Measurements from ENCODE around the gene ARPC5.
"Not testable (repeated sequence)": the region's sequence is repeated elsewhere in the genome, so short reads cannot be mapped to it uniquely, and the experiment has no call there.

ARPC5 gene

DNA sequence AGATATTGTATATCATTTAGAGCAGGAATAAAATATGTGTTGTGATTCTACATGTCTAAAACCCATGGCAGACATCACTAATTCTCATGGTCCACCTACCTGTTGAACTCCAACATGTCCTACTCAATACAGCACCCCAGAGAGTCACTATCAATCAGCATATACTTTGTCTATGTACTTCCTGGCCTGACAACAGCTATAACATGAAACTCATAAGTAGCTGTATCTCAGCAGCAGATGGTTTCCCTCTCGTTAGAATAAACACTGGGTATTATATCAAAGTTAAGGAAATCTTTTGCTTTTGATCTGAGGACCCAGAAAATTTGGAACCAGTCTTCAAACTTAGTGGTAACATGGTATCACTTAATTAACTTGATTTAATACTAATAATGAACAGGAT is 15.8 kb downstream of the ARPC5 start:
- in situ Hi-C loops (cut with MboI; ENCODE audit: low sequenced_read_pairs) = loop anchor here (10.0 kb wide), 1 partner anchor 335 kb away; no protein-coding TSS in a partner anchor

DNA sequence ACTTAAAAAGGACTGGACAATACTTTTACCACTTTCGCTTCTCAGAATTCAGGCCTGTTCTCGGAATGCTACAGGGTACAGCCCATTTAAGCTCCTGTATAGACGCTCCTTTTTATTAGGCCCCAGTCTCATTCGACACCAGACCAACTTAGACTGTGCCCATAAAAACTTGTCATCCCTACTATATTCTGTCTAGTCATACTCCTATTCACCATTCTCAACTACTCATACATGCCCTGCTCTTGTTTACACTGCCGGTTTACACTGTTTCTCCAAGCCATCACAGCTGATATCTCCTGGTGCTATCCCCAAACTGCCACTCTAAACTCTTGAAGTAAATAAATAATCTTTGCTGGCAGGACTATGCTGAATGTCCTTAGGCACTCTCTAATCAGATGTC is 17.4 kb downstream of the ARPC5 start:
- in situ Hi-C loops (cut with MboI; ENCODE audit: low sequenced_read_pairs) = not testable (repeated sequence)

DNA sequence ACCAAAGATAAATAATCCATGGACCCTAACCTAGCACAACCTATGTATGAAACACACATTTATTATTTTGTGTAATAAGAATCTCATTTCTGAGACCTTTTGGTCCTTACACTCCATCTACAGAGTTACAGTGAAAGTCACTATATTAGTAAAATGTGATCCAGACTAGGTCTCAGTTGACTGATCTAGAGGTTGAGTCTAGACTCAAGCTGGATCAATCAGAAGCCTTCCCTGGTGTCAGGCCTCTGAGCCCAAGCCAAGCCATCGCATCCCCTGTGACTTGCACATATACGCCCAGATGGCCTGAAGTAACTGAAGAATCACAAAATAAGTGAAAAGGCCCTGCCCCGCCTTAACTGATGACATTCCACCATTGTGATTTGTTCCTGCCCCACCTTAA is 22.6 kb downstream of the ARPC5 start:
- in situ Hi-C loops (cut with MboI; ENCODE audit: low sequenced_read_pairs) = not testable (repeated sequence)

DNA sequence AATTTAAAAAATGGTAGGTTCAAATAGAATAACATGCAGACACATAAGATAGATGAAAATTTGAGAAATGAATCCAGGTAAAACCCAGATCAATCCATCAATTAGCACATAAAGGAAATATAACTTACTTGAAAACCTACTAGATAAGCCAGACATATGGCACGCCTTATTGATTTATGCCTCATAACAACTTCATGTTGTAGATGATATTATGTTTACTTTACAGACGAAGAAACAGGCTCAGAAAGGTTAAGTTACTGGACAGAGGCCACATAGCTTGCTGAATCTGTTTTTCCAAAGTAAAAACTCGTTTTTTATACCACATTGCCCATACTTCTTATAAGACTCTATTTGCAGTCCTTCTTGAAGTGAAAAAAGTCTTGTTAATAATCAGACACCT is 23.2 kb downstream of the ARPC5 start:
- in situ Hi-C loops (cut with MboI; ENCODE audit: low sequenced_read_pairs) = no loop called here

DNA sequence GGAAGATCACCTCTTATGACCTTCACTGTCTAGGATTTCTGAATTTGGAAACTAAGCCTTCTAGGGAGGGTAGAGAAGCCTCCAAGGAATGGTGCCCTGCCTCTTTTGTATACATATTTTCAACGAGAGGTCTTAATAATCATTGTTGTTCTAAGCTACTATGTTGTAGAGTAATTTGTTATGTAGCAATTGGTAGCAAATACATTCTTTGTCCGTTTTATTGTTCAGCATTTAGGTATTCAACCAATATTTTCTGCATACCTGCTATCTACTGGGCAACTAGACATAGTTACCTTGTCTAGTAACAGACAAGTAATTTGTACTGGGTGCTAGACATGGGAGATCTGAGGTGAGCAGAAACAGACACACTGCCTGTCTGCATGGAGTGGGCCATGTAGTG is 24.6 kb downstream of the ARPC5 start:
- in situ Hi-C loops (cut with MboI; ENCODE audit: low sequenced_read_pairs) = no loop called here

DNA sequence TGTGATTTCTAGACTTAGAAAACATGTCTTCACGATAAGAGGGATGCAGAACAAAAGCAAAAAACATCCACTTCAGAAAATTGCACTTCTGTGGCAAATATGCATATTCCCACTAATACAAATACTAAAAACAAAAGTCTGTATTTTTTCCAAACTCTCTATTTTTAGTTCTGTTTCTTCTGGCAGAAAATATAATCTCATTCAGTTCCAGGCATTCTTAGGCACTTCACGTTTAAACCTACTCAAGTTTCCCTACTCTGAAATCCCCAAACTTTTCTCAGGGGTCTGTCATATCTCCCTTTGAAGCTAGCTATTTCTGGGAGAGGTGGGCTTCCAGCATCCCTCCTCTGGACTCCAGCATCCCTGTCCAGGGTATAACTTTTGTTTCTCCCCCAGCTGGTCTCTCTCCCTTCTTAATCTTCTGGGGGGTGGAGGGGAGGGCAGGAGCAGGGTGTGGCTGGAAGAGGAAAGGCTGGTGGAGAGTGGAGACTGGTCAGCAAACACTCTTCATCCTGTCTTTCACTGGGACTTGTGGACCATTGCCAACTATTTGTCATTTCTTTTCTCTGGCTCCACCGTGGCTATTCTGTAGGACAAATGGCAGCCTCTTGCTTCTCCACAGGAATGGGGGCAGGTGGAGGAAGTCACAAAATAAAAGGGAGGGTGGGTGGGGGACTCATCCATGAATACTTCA is 25.7 kb downstream of the ARPC5 start:
- in situ Hi-C loops (cut with MboI; ENCODE audit: low sequenced_read_pairs) = no loop called here

DNA sequence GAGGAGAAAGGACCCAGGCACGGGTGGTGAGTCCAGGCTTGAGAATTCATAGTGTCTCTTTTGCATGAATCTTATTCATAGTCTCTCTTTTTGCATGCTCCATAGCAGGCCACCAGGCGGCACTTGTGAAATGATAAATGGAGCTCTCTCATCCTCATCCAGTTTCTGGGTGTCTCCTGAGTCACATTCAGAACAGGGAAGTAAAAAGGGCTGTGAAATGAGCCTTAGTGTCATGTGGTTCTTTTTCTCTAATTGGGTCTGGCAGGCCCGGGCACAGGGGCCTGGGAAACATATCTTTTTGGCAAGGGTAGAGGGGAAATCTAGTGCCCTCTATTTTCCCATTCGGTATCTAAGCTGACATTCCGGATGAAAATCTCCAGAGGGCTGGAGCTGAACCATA is 26.3 kb downstream of the ARPC5 start:
- in situ Hi-C loops (cut with MboI; ENCODE audit: low sequenced_read_pairs) = no loop called here

DNA sequence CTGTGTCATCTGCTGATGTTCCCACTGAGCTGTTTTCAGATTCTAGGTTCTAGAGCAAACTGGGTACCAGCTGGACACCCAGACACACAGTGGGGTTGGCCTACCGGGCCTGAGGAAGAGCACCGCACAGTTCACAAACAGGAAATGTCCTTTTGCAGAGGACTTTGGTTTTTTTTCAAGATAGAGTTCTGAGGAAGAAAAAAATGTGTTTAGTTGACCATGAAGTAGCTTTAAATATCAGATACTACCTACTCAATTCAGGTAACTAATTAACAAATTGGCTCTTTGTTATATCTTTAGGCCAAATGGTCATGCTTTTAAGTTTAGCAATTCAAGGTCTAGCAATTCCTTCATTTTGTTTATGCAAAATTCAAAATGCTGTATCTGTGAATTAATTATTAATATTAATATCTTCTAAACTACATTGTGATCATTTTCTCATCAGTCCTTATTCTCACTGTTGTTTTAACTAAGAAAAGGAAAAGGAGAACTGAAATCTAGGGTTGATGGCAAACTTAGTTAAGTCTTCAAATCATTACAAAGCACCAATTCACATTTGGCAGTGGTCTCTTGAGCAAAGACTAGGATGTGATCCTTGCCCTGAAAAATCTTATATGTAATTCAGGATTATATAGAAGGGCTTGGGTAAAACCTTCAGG is 28.1 kb downstream of the ARPC5 start:
- in situ Hi-C loops (cut with MboI; ENCODE audit: low sequenced_read_pairs) = no loop called here

DNA sequence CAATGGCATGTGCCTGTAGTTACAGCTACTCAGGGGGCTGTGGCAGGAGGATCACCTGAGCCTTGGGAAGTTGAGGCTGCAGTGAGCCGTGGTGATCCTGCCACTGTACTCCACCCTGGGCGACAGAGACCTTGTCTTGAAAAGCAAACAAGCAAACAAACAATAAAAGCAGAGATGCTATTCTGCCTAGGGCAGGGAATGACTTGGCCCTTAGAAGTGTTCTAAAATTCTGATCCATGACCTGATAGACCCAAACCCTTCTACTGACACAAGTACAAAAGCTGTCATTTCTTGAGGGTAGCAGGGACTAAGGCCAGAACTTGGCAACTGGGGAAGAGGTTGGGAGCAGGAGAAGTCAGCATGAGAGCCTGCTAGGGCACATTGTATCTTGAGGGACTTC is 29.7 kb downstream of the ARPC5 start:
- in situ Hi-C loops (cut with MboI; ENCODE audit: low sequenced_read_pairs) = no loop called here

DNA sequence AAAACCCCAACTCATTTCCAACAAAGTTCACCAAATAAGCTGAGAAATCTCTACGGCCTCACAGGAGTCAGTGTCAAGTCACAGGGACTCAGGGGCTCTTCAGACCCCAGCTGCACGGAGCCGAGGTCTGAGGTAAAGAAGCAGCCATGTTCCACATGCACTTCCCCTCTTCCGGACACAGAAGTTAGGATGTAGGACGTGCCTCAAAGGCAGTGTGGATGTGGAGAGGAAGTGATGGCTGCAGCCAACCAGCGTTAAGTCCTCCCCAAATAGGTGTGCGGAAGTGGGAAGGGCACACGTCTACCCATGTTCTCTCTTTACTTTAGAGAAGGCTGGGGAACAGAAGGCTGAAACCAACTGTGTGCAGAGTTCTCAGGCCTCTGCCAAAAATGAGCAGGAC is 30.8 kb downstream of the ARPC5 start:
- in situ Hi-C loops (cut with MboI; ENCODE audit: low sequenced_read_pairs) = no loop called here

DNA sequence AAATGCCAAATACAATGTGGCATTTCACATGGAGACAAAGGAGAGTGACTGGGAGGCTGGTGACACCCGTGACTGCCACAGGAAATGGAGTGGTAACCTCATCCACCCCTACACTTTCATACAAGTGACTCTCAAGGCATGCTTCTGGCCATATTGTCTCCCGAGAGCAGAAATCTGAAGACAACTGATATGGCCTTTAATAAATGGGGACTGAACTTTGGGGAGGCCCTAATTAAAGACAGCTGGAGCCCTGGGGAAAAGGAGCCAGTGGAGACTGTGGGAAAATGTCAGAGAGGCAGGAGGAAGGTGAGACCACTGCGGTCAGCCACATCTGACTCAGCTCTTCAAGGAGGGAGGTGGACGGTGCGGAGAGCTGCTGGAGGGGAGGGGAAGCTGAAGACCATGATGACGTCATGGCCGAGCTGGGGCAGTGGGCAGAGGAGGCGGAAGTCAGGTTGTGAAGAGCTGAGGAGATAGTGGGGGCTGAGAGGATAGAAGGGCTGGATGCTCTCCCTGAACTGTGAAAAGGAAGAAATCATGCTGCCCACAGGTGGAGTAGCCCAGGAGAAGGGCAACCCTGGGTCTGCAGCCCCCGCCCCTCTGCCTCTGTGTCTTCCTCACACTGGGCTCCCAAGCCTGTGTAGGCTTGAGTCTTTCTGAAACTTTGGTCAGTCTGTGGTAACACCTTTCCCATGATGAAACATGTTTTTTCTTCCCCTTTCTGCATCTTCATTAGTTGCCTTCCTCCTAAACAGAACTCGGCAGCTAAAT is 31.4 kb downstream of the ARPC5 start:
- in situ Hi-C loops (cut with MboI; ENCODE audit: low sequenced_read_pairs) = no loop called here

DNA sequence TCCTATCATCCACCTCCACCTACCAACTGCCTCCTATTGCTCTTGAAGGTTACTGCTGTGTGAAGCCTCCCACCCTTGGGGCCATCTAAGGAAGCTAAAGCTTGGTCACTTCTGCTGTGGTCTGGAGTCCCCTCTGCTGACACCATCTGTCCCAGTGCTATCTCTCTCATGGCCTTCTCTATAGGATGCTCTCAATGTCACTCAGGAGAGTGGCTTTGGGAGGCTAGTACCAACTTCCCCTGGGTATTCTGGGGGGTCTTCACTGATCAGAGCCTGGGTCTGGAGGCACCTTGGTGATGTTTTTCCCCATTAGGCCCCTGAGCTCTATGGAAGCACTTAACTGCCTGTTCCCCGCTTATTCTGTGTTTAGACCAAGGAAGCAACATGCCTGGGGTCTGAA is 33.1 kb downstream of the ARPC5 start:
- in situ Hi-C loops (cut with MboI; ENCODE audit: low sequenced_read_pairs) = no loop called here

DNA sequence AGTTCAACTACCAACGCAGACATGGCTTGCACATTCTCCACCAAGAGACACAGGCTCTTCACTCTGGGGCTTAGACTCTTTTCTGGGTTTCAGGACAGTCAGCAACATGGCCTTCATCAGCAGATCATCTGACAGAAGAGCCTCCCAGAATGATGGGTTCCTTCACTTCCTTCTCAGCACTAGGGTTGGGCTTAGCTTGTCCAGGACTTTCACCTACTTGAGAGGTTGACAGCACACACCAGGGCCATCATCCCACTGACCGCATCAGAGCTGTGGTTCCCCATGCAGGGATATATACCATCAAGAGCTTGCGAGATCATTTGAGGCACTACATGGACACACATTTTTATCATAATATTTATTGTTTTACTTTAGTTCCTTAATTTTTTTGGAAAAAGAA is 34.9 kb downstream of the ARPC5 start:
- in situ Hi-C loops (cut with MboI; ENCODE audit: low sequenced_read_pairs) = no loop called here

DNA sequence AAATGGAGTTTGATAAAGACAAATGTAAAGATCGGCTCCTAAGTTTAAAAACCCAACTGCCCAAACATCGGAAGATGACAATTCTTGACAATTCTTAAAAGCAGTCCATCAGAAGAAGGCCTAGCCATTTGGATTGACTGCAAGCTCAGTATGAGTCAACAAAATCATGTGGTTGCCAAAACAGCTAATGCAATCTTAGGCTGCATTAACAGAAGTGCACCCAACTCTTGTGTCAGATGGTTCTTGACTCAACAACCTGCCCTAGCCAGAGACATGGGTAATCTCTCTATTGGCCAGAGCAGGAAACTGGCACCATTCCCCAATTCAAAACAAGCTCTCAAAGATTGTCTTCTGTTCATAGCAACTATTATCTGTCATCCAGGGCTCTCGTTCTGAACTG is 35.4 kb downstream of the ARPC5 start:
- in situ Hi-C loops (cut with MboI; ENCODE audit: low sequenced_read_pairs) = no loop called here

DNA sequence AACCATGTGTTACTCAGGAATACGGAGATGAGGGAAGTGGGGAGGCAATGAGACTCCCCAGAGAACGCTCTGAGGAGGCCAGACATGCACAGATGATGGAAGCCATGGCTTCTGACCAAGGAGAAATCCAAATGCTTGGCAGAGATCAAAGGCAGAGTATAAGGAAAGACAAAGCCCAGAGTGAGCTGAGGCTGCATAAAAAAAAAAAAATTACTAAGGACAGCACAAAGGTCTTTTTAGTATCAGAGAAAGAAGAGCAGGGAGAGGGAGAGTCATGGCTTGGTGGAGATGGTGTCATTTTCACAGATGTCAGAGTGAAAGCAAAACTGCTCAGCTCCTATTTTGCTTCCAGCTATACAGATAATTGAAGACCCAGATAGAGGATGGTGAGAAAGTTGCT is 37.2 kb downstream of the ARPC5 start:
- in situ Hi-C loops (cut with MboI; ENCODE audit: low sequenced_read_pairs) = no loop called here

DNA sequence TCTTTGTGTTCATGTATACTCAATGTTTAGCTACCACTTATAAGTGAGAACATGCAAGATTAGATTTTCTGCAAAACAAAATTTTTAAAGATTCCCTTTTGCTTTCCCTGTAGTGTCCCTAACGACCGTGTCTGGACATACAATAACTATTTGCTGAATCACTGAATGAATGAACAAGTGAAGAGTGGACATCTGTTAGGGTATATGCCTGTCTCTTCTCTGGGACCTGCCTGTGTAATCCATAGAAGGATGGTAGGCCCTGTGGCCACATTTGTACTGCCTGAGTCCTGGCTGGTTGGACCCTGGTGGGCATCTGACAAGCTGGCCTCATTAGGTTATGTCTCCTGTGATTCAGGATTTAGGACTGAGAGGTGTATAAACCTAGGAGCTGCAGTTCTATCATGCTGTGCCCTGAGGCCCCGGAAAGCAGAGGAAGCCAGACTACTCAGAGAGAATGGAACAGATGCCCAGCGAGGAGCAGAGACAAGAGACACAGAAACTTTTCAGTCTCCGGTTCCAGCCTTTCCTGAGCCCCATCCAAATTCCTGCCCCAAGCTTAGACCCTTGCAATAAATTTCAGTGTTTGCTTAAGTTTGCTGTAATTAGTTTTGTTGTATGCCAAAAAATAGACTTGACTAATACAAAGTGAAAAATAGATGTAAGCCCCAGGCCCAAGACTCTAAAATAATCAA is 37.8 kb downstream of the ARPC5 start:
- in situ Hi-C loops (cut with MboI; ENCODE audit: low sequenced_read_pairs) = no loop called here

DNA sequence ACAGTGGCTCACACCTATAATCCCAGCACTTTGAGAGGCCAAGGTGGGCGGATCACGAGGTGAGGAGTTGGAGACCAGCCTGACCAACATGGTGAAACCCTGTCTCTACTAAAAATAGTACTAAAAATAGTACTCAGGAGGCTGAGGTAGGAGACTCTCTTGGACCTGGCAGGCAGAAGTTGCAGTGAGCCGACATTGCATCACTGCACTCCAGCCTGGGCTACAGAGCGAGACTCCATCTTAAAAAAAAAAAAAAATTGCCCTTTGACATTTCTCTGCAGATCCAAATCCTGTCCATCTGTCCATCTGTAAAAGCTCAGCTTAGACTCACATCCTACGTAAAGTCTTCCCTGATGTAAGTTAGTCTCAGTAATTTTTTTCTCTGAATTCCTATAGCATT is 39.1 kb downstream of the ARPC5 start:
- in situ Hi-C loops (cut with MboI; ENCODE audit: low sequenced_read_pairs) = no loop called here

DNA sequence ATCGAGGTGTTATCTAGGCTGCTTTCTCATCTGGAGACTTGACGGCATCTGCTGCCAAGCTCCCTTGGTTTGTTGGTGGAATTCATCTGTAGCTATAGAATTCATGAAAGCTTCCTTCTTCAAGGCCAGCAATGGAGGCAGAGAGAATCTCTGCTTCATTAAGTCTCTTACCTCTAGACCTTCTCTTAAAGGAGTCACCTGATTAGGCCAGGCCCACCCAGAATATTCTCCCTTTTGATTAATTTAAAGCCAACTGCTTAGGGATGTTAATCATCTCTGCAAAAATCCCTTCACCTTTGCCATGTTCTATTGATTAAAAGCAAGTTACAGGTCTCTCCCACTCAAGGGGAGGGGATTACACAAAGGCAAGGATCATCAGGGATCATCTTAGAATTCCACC is 40.0 kb downstream of the ARPC5 start:
- in situ Hi-C loops (cut with MboI; ENCODE audit: low sequenced_read_pairs) = no loop called here

DNA sequence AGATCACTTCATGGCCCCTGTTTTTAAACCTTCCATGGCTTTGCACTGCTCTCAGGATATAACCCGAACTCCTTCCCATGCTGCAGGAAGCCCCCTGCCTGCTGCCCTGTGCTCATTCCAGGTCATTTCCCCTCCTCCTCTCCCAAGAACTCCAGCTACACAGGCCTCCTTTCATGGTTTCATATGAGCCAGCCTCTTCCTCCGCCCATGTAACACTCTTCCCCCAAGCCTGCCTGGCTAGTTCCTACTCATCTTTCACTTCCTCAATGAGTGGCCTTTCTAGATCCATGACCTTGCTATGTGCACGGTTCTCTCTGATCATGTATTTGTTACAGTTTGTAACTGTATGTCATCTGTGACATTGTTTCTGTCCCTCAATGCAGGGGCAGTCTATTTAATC is 42.2 kb downstream of the ARPC5 start:
- in situ Hi-C loops (cut with MboI; ENCODE audit: low sequenced_read_pairs) = no loop called here

DNA sequence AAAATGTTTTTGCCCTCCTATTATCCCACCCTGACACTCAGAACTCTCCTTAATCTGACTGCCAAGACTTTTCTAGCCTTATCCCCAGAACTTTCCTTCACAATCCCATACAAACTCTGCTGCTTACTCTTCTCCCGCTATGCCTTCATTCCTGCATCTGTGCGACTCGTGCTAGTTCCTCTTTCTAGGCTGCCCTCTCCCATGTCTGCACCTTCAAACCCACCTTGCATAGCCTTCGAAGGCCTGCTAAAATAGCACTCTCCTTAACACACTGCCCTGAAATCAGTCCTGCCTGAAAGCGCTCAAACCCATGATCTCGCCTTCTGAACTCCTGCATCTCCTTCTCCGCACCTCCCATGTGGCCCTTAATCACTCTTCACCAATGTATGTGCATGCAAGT is 42.9 kb downstream of the ARPC5 start:
- in situ Hi-C loops (cut with MboI; ENCODE audit: low sequenced_read_pairs) = no loop called here
